Measurements from ENCODE around the gene LILRA5.
A peak's percentile ranks its signal among the peaks of the same experiment; 100 is the strongest.
"Not testable (repeated sequence)": the region's sequence is repeated elsewhere in the genome, so short reads cannot be mapped to it uniquely, and the experiment has no call there.

LILRA5 gene

GRCh38 chr19:54329476-54330165 is 16.7 kb upstream of the LILRA5 start:
- no peak for TF ChIP-seq TAF1 (IDR thresholded peaks at IDR 0.05; ENCODE audit: borderline replicate concordance, low read depth, low read length)
- no peak for TF ChIP-seq POLR2A (IDR thresholded peaks at IDR 0.05; ENCODE audit: low read depth, low read length)
- FAIRE-seq (no peak), DNase-seq (ENCODE audit: insufficient read length) (no peak)

- FAIRE-seq; DNase-seq (ENCODE audit: insufficient read length): not testable (repeated sequence)
Measured at GRCh38 chr19:54328781-54329180, 15.8 kb upstream of the LILRA5 start.

DNA sequence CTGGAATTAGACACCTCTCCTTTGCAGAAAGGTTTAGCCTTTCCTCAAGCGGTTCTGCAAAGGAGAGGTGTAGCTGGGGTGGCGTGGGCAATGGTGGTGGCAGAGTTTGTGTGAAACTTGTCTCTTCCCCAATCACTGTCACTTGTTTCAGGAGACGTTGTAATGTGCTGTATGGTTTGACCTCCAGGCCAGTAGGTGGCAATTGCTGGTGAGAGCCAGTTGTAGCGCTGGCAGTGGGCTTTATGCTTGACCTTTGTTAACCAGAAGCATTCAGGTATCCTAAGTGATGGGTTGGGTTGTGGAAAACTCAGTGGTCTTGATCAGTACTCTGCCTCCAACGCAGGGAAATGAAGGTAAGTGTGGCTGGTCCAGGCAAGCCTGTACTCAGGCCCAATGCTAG is 12.7 kb upstream of the LILRA5 start:
- DNase-seq (ENCODE audit: insufficient read length) (no peak), FAIRE-seq (no peak)
- TF ChIP-seq POLR2AphosphoS5 (IDR thresholded peaks at IDR 0.05; ENCODE audit: low read depth, low read length) (no peak), TAF1 (IDR thresholded peaks at IDR 0.05; ENCODE audit: borderline replicate concordance, low read depth, low read length) (no peak), POLR2A (IDR thresholded peaks at IDR 0.05; ENCODE audit: low read depth, low read length) (no peak)

DNA sequence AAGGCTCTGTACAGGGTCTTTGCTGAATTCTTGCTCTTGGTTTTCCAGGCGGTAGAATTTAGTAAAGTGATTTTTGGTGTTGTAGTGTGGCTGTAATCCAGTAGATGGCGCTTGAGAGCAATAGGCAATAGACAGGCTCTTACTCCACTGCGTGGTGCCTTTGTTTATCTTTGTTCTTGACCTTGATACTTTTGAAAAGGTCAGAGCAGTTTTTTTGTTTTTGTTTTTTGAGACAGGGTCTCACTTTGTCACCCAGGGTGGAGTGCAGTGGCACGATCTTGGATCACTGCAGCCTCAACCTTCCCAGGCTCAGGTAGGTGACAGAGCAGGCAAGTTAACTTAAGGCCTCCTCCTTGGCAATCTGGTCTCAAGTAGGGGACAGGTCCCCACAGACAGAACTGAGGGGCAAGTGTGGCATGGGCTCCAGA is 12.2 kb upstream of the LILRA5 start:
- DNase-seq (ENCODE audit: insufficient read length) (no peak), FAIRE-seq (peak; percentile 76)
- TF ChIP-seq POLR2AphosphoS5 (IDR thresholded peaks at IDR 0.05; ENCODE audit: low read depth, low read length): no peak
- no peak for TF ChIP-seq POLR2A (IDR thresholded peaks at IDR 0.05; ENCODE audit: low read depth, low read length)
- no peak for TF ChIP-seq TAF1 (IDR thresholded peaks at IDR 0.05; ENCODE audit: borderline replicate concordance, low read depth, low read length)

DNA sequence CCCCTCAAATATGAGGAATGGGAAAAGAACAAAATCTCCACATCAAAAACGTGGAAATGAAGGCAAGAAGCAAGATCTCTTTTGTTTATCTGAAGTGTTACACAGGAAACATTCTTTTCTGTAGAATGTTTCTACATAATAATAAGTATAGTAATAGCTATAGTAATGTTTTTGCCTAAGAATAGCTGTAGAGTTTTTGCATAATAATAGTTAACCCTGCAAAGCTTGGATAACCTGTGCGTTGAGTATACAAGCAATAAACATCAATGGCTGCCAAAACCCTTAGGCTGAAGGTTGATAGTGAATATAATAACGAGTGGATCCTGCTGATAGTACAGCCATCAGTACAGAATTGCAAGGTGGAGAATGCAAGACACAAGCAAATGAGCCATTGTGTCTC is 11.1 kb upstream of the LILRA5 start:
- FAIRE-seq: no peak
- no peak for DNase-seq (ENCODE audit: insufficient read length)
- TF ChIP-seq TAF1 (IDR thresholded peaks at IDR 0.05; ENCODE audit: borderline replicate concordance, low read depth, low read length) (no peak), POLR2AphosphoS5 (IDR thresholded peaks at IDR 0.05; ENCODE audit: low read depth, low read length) (no peak), POLR2A (IDR thresholded peaks at IDR 0.05; ENCODE audit: low read depth, low read length) (no peak)

- DNase-seq (ENCODE audit: insufficient read length); FAIRE-seq: not testable (repeated sequence)
Measured at GRCh38 chr19:54322934-54323333, 10.0 kb upstream of the LILRA5 start.

- DNase-seq (ENCODE audit: insufficient read length); FAIRE-seq: not testable (repeated sequence)
Measured at GRCh38 chr19:54322295-54322694, 9.3 kb upstream of the LILRA5 start.

DNA sequence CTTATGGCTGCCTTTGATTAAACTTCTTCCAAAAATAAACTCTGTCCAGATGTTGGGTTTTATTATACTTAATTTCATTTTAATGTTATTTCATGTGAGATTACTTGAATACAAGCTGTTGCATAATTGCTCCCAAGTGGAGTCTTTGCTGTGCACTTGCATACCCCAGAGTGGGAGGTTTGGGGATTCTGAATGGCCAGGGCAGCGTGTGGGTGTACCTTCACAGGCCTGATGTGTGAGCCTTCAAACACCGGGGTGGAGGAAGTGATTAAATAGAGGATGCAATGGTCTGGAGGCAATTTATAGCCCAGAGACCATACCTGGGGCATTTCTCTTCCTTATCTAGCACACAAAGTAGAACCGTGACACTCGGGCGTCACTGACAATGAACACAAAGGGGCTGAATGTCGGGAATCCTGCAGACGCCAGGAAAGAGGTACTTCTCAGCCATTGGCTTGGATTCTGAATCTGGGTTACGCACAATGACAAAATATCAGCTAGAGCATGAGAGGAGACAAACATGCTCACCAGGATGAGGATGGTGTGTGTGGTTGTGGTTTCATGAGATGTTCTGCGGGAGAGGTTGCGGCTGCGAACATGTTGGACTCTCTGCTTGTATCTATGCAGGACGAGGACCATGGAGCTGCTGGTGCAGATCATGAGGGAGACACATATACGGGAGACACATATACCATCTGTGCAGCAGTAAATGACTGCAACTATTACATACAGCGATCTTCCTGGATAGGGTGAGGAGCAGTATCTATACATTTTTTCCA is 7.1 kb upstream of the LILRA5 start:
- FAIRE-seq (no peak), DNase-seq (ENCODE audit: insufficient read length) (no peak)
- TF ChIP-seq POLR2A (IDR thresholded peaks at IDR 0.05; ENCODE audit: low read depth, low read length): no peak
- no peak for TF ChIP-seq TAF1 (IDR thresholded peaks at IDR 0.05; ENCODE audit: borderline replicate concordance, low read depth, low read length)
- TF ChIP-seq POLR2AphosphoS5 (IDR thresholded peaks at IDR 0.05; ENCODE audit: low read depth, low read length): no peak

GRCh38 chr19:54319049-54319448 is 6.1 kb upstream of the LILRA5 start:
- DNase-seq (ENCODE audit: insufficient read length) (no peak), FAIRE-seq (no peak)

GRCh38 chr19:54317965-54318240 is 4.9 kb upstream of the LILRA5 start:
- no peak for FAIRE-seq
- DNase-seq (ENCODE audit: insufficient read length): no peak
- TF ChIP-seq TAF1 (IDR thresholded peaks at IDR 0.05; ENCODE audit: borderline replicate concordance, low read depth, low read length) (no peak), POLR2A (IDR thresholded peaks at IDR 0.05; ENCODE audit: low read depth, low read length) (no peak), POLR2AphosphoS5 (IDR thresholded peaks at IDR 0.05; ENCODE audit: low read depth, low read length) (no peak)

More at GRCh38 chr19:54319049-54319448, 6.1 kb upstream of the LILRA5 start:
- TF ChIP-seq POLR2AphosphoS5 (IDR thresholded peaks at IDR 0.05; ENCODE audit: low read depth, low read length) (no peak), TAF1 (IDR thresholded peaks at IDR 0.05; ENCODE audit: borderline replicate concordance, low read depth, low read length) (no peak), POLR2A (IDR thresholded peaks at IDR 0.05; ENCODE audit: low read depth, low read length) (no peak)

- no peak for FAIRE-seq
- DNase-seq (ENCODE audit: insufficient read length): no peak
- TF ChIP-seq POLR2A (IDR thresholded peaks at IDR 0.05; ENCODE audit: low read depth, low read length): no peak
- no peak for TF ChIP-seq POLR2AphosphoS5 (IDR thresholded peaks at IDR 0.05; ENCODE audit: low read depth, low read length)
- TF ChIP-seq TAF1 (IDR thresholded peaks at IDR 0.05; ENCODE audit: borderline replicate concordance, low read depth, low read length): no peak
Measured at GRCh38 chr19:54317108-54317964, 4.4 kb upstream of the LILRA5 start.

DNA sequence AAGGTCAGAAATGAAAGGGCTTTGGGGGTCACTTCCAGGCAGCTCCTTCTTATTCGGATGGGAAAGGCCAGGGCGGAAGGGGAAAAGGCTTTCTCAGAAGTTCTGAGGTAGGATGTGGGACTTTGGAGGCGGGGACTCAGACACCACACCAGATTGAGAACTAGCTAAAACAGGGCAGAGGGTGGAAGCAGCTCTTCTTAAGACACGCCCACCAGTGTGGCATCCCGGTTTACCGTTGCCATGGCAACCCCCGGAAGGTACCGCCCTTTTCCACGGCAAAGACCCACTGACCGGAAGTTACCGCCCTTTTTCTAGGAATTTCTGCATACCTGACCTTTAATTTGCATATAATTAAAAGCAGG is 3.8 kb upstream of the LILRA5 start:
- FAIRE-seq (no peak), DNase-seq (ENCODE audit: insufficient read length) (no peak)
- TF ChIP-seq POLR2AphosphoS5 (IDR thresholded peaks at IDR 0.05; ENCODE audit: low read depth, low read length) (no peak), POLR2A (IDR thresholded peaks at IDR 0.05; ENCODE audit: low read depth, low read length) (no peak), TAF1 (IDR thresholded peaks at IDR 0.05; ENCODE audit: borderline replicate concordance, low read depth, low read length) (no peak)
